ENCODE measurements around the gene ALMS1. TPM values are rescaled to one million over a fixed set of nuclear protein-coding genes. Genes with fewer than 3 reads are reported as not detected.

The ALMS1 gene
- polyA plus RNA-seq, 1 experiment: 9.3 TPM

DNA sequence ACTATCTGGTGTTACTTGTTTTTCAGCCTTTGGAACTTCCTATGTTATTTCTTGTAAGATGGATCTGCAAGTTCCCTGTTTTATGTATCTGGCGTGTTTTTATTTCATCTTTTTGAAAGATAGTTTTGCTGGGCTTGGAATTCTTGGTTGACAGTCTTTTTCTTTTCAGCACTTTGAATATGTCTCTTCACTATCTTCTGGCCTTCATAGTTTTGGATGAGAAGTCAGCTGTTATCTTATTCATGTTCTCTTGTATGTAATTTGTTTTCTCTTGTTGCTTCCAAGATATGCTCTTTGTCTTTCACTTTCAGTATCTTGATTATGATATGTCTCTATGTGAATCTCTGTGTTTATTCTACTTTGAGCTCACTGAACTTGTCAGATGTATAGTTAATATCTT, 50.4 kb downstream of the ALMS1 start:
- Histone ChIP-seq H3K27me3 (ENCODE audit: control insufficient read depth, insufficient read depth, low read length) (no peaks in the 10 kb centered on the region), H3K4me3 (ENCODE audit: low read depth, low read length) (no peak overlapping the region), H3K27ac (ENCODE audit: low read depth, low read length) (no peak overlapping the region), H3K9me3 (ENCODE audit: control insufficient read depth, insufficient read depth, low read length) (peaks cover 2% of the 10 kb centered on the region; the same call in 1 of the 2 replicates)
- ChIA-PET POLR2A (no interaction called here), CTCF (no interaction called here)
- no peak for DNase-seq (ENCODE audit: low read depth, low spot score)
- TF ChIP-seq, protein P1, sequence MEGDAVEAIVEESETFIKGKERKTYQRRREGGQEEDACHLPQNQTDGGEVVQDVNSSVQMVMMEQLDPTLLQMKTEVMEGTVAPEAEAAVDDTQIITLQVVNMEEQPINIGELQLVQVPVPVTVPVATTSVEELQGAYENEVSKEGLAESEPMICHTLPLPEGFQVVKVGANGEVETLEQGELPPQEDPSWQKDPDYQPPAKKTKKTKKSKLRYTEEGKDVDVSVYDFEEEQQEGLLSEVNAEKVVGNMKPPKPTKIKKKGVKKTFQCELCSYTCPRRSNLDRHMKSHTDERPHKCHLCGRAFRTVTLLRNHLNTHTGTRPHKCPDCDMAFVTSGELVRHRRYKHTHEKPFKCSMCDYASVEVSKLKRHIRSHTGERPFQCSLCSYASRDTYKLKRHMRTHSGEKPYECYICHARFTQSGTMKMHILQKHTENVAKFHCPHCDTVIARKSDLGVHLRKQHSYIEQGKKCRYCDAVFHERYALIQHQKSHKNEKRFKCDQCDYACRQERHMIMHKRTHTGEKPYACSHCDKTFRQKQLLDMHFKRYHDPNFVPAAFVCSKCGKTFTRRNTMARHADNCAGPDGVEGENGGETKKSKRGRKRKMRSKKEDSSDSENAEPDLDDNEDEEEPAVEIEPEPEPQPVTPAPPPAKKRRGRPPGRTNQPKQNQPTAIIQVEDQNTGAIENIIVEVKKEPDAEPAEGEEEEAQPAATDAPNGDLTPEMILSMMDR (IDR thresholded peaks at IDR 0.05; ENCODE audit: low read depth, low read length): no peak

- CTCF ChIA-PET: no interaction called here
- TF ChIP-seq, protein P1 (IDR thresholded peaks at IDR 0.05; ENCODE audit: low read depth, low read length): no peak
- no peak for DNase-seq (ENCODE audit: low read depth, low spot score)
- H3K27ac ChIP-seq (ENCODE audit: low read depth, low read length): no peak overlapping the region
- POLR2A ChIA-PET: no interaction called here
- H3K9me3 ChIP-seq (ENCODE audit: control insufficient read depth, insufficient read depth, low read length): no peaks in the 10 kb centered on the region
- H3K4me3 ChIP-seq (ENCODE audit: low read depth, low read length): no peak overlapping the region
- no peaks in the 10 kb centered on the region for H3K27me3 ChIP-seq (ENCODE audit: control insufficient read depth, insufficient read depth, low read length)
Observed at GRCh38 chr2:73444202-73444601, 58.6 kb downstream of the ALMS1 start.

DNA sequence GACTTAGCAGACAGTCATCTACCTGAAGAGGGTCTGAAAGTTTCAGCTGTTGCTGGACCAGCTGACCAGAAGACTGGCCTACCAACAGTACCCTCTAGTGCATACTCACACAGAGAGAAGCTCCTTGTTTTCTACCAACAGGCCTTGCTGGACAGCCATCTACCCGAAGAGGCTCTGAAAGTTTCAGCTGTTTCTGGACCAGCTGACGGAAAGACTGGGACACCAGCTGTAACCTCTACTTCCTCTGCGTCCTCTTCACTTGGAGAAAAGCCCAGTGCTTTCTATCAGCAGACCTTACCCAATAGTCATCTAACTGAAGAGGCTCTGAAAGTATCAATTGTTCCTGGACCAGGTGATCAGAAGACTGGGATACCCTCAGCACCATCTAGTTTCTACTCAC, 63.2 kb downstream of the ALMS1 start:
- POLR2A ChIA-PET: no interaction called here
- H3K4me3 ChIP-seq (ENCODE audit: low read depth, low read length): no peak overlapping the region
- no peak for DNase-seq (ENCODE audit: low read depth, low spot score)
- H3K9me3 ChIP-seq (ENCODE audit: control insufficient read depth, insufficient read depth, low read length): no peaks in the 10 kb centered on the region
- TF ChIP-seq, protein P1 (IDR thresholded peaks at IDR 0.05; ENCODE audit: low read depth, low read length): no peak
- no peaks in the 10 kb centered on the region for H3K27me3 ChIP-seq (ENCODE audit: control insufficient read depth, insufficient read depth, low read length)
- no peak overlapping the region for H3K27ac ChIP-seq (ENCODE audit: low read depth, low read length)
- CTCF ChIA-PET: no interaction called here

DNA sequence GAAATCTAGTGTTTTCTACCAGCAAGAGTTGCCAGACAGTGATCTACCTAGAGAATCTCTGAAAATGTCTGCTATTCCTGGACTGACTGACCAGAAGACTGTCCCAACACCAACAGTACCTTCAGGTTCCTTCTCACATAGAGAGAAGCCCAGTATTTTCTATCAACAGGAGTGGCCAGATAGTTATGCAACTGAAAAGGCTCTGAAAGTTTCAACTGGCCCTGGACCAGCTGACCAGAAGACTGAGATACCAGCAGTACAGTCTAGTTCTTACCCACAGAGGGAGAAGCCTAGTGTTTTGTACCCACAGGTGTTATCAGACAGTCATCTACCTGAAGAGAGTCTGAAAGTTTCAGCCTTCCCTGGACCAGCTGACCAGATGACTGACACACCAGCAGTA, 63.8 kb downstream of the ALMS1 start:
- H3K4me3 ChIP-seq (ENCODE audit: low read depth, low read length): no peak overlapping the region
- TF ChIP-seq, protein P1 (IDR thresholded peaks at IDR 0.05; ENCODE audit: low read depth, low read length): no peak
- H3K27ac ChIP-seq (ENCODE audit: low read depth, low read length): no peak overlapping the region
- POLR2A ChIA-PET: no interaction called here
- DNase-seq (ENCODE audit: low read depth, low spot score): no peak
- no peaks in the 10 kb centered on the region for H3K9me3 ChIP-seq (ENCODE audit: control insufficient read depth, insufficient read depth, low read length)
- H3K27me3 ChIP-seq (ENCODE audit: control insufficient read depth, insufficient read depth, low read length): no peaks in the 10 kb centered on the region
- CTCF ChIA-PET: no interaction called here

- H3K9me3 ChIP-seq (ENCODE audit: control insufficient read depth, insufficient read depth, low read length): no peaks in the 10 kb centered on the region
- H3K4me3 ChIP-seq (ENCODE audit: low read depth, low read length): no peak overlapping the region
- CTCF ChIA-PET: no interaction called here
- no peaks in the 10 kb centered on the region for H3K27me3 ChIP-seq (ENCODE audit: control insufficient read depth, insufficient read depth, low read length)
- POLR2A ChIA-PET: no interaction called here
- no peak for DNase-seq (ENCODE audit: low read depth, low spot score)
- TF ChIP-seq, protein P1 (IDR thresholded peaks at IDR 0.05; ENCODE audit: low read depth, low read length): no peak
- H3K27ac ChIP-seq (ENCODE audit: low read depth, low read length): no peak overlapping the region
Observed at GRCh38 chr2:73451263-73451972, 65.8 kb downstream of the ALMS1 start.
